ENCODE results near the gene KCTD6.

GRCh38 chr3:58540176-58540858 lies 48.4 kb downstream of the KCTD6 start:
- TF ChIP-seq SUZ12 (IDR thresholded peaks at IDR 0.05; ENCODE audit: extremely low read depth, insufficient read depth, insufficient read length) = no peak
- no peak for TF ChIP-seq ZNF274 (IDR thresholded peaks at IDR 0.05; ENCODE audit: low read depth, low read length)
